NCI-H2196 treated with DMSO at 0.1 percent for 48 hours (cell line): ENCODE results near the gene KDELR1.
"Not testable (repeated sequence)": the region's sequence is repeated elsewhere in the genome, so short reads cannot be mapped to it uniquely, and the experiment has no call there.

Experiments used
- DNase-seq: peaks from one replicate; lab custom pipeline; 2025; ENCODE audit not compliant: unreplicated experiment; lab: John Stamatoyannopoulos, UW

Gene KDELR1

DNA sequence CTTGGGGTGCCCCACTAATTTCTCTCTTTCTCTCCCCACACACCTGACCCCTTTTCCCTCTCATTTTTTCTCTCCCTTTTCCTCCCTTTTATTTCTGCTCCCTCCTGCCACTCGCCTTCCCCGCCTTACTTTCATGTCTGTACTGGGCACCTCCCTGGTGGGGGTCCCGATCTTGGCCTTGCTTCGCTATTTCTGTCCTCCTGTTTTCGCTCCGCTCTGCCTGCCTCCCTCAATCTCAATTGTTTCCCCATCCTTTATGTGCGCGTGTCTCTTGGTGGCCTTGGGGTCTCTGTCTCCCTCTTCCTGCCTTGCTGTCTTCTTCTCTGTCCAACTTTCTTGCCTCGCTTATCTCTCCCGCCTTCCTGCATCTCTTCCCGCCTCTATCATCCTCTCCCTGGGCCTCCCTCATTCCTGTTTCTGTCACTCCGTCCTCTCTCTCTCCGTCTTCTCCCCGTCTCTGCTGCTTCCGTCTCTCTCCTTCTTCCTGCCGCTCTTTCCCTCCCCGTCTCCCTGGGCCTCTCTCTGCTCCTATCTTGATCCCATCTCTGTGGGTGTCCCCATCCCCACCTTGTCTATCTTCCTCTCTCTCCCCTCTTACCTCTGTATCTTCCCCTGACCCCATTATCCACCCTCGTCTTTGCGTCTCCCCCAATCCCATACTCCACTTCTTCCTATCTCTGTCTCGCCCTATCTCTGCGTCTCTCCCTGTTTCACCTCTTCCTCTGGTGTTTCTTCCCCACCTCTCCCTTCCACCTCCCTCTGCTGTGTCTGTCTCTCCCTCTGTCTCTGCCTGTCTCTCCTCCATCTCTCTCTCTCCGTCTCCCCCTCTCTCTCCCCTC, 6.1 kb upstream of the KDELR1 start:
- DNase-seq = no peak

DNA sequence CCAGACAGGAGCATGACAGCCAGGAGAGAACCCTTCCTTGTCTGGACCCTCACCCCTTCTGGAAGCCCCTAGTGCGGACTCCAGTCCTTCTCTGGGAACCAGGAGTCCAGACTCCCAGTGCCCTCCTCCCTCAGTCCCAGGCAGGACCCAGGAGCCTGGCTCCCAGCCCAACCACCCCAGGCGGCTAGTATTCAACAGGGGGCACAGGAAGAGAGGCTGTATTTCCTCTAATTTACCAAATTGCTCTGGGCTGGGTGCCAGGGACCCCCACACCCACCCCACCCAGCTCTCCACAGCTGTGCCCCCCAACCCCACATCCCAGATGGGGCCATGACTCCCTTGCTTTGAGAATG, 5.4 kb upstream of the KDELR1 start:
- no peak for DNase-seq

GRCh38 chr19:48396016-48396823, 4.9 kb upstream of the KDELR1 start:
- DNase-seq = no peak

DNA sequence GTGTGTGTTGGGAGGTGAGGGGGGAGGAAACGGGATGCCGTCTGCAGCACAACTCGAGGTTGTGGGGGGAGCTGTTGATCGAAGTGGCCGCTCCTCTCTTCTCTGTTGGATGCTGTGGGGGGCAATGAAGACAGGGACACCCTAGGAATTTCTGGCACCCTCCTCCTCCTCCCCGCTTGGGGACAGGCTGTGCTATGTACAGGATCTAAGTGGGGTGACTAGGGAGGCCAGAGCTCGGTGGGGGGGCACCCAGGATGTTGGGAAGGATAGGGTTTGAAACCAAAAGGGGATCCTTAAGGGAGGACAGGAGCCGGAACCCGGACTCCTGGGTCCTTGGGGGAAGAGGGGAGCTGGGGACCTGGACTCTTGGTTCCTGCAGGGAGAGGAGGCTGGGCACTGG, 4.1 kb upstream of the KDELR1 start:
- no peak for DNase-seq

- no peak for DNase-seq
Observed at GRCh38 chr19:48395170-48395455, 3.8 kb upstream of the KDELR1 start.

- DNase-seq = no peak
Observed at GRCh38 chr19:48394331-48395169, 3.2 kb upstream of the KDELR1 start.

- DNase-seq = no peak
Observed at GRCh38 chr19:48393559-48394330, 2.4 kb upstream of the KDELR1 start, which contains the start of gene GRIN2D. Gene GRIN2D (plus strand): TSS chr19:48393668. CDS start chr19:48398393, 4,725 bp downstream.

DNA sequence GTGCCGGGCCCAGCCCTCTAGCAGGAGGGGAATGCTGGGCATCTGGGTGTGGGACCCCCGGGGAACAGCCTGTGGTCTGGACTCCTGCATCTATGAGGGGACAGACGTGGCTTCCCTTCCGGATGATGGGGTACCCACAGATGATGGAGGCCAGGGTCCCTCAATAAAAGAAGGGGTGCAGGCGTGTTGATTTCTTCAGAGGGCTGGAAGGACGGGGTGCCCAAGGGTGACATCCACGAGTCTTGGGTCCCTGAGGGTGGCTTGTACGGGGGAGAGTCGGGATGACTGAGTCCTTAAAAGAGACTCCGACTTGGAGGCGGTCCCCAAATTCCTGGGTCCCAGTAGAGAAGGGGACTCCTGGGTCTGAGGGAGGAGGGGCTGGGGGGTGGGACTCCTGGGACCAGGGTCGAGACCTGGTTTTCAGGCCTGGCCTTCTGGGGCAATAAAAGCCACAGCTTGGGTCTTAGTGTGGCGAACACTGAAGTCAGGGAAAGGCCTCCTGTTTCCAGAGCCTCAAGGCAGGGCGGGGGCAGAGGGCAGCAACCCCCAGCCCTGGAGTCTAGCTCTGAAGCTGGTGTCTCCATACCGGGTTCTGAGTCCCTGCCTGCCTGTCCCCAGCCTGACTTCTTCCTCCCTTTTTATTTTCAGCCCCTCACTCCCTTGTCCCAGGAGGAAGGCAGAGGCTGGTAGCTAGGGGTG, 1.7 kb upstream of the KDELR1 start:
- DNase-seq = no peak

DNA sequence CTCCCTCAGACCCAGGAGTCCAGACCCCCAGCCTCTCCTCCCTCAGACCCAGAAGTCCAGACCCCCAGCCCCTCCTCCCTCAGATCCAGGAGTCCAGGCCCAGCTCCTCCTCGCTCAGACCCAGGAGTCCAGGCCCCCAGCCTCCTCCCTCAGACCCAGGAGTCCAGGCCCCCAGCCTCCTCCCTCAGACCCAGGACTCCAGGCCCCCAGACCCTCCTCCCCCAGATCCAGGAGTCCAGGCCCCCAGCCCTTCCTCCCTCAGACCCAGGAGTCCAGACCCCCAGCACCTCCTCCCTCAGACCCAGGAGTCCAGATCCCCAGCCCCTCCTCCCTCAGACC, 624 bp upstream of the KDELR1 start:
- not testable (repeated sequence) for DNase-seq

DNA sequence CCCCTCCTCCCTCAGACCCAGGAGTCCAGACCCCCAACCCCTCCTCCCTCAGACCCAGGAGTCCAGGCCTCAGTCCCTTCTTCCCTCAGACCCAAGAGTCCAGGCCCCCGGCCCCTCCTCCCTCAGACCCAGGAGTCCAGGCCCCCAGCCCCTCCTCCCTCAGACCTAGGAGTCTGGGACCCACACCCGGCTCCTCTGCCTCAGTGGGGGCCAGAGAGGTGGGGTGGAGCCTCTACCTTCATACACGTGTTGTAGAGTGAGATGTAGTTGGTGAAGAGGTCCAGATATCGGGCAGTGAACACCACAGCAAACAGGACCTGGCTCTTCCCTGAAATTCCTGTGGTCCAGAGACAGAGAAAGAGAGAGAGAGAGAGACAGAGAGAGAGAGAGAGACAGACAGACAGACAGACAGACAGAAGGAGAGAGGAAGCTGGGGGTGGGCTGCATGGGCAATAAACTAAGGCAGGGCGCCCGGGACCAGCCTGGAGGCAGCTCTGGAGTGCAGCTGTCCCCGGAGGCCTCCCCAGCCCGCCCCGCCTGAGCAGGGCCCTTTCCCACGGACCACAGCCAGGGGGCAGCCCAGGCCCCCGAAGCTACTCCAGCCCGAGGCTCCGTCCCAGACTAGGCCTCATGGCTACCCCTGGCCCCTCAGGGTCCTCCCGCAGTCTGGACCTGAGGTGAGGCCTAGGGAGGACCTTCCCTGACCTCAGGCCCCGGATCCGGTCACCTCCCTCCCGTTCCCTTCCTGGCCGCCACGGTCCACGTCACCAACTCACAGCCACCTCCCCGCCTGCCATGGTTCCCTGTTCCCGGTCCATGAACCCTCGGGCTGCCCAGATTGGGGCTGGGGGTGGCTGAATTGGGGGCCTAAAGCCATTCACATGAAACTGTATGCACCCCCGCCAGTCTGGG, 907 bp downstream of the KDELR1 start:
- DNase-seq = no peak

DNA sequence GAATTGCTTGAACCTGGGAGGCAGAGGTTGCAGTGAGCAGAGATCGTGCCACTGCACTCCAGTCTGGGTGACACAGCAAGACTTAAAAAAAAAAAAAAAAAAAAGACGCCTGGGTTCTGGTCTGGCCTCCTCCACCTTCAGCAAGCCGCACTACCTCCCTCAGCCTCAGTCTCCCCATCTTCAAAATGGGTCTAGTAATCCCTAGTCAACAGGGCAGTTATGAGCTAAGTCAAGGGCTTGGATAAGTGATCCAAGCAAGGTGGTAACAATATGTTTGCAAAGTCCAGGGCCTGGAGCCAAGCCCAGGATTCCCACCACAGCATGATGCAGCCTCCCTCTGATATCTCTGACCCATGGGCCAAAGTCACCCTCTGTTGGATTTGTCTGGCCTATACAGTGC, 4.4 kb downstream of the KDELR1 start:
- no peak for DNase-seq

- DNase-seq = no peak
Observed at GRCh38 chr19:48385461-48386087, 5.8 kb downstream of the KDELR1 start.

GRCh38 chr19:48382286-48382685, 9.1 kb downstream of the KDELR1 start:
- no peak for DNase-seq

- no peak for DNase-seq
Observed at GRCh38 chr19:48381178-48381950, 10.0 kb downstream of the KDELR1 start.

GRCh38 chr19:48379058-48379457, 12.3 kb downstream of the KDELR1 start:
- DNase-seq = no peak

DNA sequence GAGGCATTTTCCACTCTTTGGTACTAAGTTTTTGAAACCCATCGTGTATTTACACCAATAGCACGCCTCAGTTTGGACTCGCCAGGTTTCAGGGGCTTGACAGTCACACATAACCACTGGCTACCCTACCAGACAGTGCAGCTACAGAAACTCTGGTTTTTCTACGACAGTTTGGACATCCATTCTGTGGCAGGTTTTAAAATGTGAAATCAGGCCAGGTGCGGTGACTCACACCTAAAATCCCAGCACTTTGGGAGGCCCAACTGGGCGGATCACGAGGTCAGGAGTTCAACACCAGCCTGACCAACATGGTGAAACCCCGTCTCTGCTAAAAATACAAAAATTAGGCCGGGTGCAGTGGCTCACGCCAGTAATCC, 13.2 kb downstream of the KDELR1 start:
- no peak for DNase-seq

DNA sequence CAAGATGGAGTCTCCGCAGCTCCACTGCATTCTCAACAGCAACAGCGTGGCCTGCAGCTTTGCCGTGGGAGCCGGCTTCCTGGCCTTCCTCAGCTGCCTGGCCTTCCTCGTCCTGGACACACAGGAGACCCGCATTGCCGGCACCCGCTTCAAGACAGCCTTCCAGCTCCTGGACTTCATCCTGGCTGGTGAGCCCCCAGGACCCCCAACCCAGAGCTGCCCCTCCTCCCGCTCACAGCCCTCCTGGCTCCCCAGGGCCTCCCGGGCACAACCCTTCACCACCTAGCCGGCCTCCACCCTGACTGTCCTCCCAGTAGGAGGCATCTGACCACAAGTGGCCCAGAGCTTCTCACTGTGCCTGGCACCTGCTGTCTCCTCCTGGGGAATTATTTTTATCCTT, 17.8 kb downstream of the KDELR1 start:
- no peak for DNase-seq

GRCh38 chr19:48372904-48373303, 18.4 kb downstream of the KDELR1 start:
- no peak for DNase-seq
